Stimulated activated CD4-positive, alpha-beta T cell treated with anti-CD3 and anti-CD28 coated beads, Interleukin-12 subunit alpha, Interleukin-12 subunit beta, amount 100 ng/mL, for 4 hours (primary cell): Measurements from ENCODE around the gene GLDN.

Source experiments
- DNase-seq: peaks from one replicate; pipeline ENCODE4 v3.0.0-alpha.2; 2020

Gene GLDN

GRCh38 chr15:51341366-51342226 lies at the start of gene GLDN:
TSS of gene GLDN (plus strand) at chr15:51341655. CDS start at chr15:51341685, 30 bp downstream.
- no peak for DNase-seq

- DNase-seq, result no peak
Measured at GRCh38 chr15:51298620-51299019, 42.8 kb upstream of the GLDN start.

GRCh38 chr15:51299187-51300015 lies 42.1 kb upstream of the GLDN start:
- no peak for DNase-seq

GRCh38 chr15:51302480-51302879 lies 39.0 kb upstream of the GLDN start:
- DNase-seq, result no peak

GRCh38 chr15:51303462-51303980 lies 37.9 kb upstream of the GLDN start:
- no peak for DNase-seq

- DNase-seq, result no peak
Measured at GRCh38 chr15:51307325-51307724, 34.1 kb upstream of the GLDN start.

- DNase-seq, result no peak
Measured at GRCh38 chr15:51307811-51308210, 33.6 kb upstream of the GLDN start.

DNA sequence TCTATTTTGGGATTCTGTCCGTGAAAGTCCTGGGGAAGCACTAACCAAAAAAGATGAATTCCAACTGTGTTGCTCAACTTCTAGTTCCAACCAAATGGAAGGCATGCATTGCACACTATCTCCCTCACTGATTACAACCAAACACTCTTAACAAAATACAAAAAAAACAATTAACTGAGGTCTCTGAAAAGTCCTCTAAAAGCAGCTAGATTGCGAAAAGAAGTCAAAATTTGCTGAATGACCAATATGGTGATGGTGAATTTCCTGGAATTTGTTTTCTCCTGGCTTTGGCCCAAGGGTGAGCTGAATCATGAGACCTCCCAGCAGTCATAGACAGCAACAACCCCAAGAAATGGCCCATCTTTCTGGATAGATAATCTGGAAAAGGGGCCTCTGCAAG lies 31.4 kb upstream of the GLDN start:
- no peak for DNase-seq

DNA sequence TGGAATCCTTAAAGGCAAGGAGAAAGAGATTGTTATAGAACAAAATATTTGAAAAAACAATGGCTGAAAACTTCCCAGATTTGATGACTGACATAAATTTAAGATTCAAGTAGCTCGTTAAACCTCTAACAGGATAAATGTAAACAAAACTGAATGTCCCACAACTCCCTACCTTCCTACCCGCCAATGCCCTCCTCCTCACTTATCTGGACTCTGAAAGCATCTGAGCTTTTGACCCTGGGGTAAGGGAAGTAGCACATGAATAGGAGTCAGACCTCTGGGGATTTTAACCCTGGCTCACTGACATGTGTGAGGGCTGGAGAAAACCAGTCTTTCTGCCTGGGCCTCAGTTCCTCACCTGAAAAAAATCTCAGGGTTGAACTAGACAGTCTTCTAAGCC lies 29.9 kb upstream of the GLDN start:
- DNase-seq, result no peak

GRCh38 chr15:51312166-51313073 lies 29.0 kb upstream of the GLDN start:
- no peak for DNase-seq

- no peak for DNase-seq
Measured at GRCh38 chr15:51313074-51313393, 28.4 kb upstream of the GLDN start.

DNA sequence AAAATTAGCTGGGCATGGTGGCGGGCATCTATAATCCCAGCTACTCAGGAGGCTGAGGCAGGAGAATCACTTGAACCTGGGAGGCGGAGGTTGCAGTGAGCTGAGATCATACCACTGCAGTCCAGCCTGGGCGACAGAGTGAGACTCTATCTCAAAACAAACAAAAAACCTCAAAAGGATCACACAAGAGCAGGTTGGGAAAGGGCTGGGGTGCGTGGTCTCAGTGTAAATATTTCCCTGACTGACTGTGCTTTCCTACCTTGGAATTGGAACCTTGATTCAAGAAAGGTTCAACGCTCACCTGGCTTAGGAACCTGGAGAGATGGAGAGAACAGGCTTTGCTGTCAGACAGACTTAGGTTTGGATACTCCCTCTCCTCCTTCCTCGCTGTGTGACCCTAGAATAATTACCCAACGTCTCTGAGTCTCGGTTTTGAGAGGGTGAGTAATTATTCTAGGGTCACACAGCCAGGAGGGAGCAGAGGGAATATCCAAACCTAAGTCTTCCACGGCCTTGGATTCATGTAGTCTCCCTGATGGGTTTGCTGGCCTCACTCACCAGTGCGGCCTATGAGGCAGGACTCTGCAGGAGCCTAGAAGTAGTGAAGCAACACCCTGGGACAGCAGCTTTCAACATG lies 27.7 kb upstream of the GLDN start:
- DNase-seq, result no peak

DNA sequence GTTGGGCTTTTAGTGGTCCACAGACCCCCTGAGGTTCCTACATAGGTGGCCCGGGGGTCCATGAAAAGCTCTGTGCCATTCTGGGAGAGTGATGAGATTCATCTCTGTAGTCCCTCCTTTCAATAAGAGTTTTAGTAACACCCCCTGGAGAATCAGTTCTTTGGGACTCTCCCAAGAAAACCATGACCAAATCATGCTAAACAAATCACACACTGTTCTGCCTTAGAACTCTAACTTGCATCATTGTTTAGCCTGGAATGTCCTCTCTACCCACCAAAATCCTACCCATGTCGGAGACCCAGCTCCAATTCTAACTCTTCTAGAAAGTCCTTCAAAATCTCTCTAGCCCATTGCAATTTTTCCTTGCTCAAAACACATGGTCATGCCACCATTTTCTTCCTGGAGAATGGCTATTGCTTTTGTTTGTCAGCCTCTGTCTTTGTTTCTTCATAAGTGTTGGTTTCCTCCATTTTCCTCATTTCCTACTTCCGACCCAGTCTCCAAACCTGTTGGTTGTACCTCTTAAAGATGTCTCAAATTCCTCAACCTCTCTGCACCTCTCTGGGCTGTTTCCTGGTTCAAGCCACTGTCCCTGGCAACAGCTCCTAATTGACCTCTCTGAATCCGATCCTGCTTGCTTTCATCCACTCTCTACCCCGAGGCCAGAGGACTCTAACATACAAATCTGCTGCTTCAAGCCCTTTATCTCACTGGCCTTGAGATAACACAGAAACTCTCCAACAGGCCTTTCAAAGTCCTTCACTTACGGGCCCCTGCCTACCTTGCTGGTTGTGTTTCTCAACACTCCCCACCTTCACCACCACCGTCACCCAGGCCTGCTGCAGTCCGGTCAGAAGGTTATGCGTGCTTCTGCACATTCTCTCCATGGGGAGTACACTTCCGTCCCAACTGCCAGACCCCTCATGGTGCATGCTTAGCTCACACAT lies 26.8 kb upstream of the GLDN start:
- no peak for DNase-seq

DNA sequence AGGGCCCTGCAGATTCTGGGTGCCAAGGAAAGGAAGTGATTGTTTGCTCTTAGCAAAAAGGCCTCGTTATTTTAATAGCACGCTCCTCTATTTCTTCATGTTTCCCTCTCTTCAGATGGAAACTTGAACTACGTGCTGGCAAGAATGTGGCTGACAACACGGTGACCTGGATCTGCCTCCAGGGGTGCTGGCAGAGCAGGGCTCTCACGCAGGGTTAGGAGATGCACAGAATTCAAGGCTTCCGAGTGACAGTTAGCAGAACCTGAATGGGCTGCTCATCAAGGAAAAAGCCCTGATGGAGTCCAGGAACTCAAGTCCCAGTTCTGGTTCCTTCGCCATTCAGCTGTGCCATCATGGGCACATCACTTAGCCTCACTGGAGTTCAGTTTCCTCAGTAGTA lies 25.7 kb upstream of the GLDN start:
- no peak for DNase-seq

- DNase-seq, result no peak
Measured at GRCh38 chr15:51316636-51317035, 24.8 kb upstream of the GLDN start.

DNA sequence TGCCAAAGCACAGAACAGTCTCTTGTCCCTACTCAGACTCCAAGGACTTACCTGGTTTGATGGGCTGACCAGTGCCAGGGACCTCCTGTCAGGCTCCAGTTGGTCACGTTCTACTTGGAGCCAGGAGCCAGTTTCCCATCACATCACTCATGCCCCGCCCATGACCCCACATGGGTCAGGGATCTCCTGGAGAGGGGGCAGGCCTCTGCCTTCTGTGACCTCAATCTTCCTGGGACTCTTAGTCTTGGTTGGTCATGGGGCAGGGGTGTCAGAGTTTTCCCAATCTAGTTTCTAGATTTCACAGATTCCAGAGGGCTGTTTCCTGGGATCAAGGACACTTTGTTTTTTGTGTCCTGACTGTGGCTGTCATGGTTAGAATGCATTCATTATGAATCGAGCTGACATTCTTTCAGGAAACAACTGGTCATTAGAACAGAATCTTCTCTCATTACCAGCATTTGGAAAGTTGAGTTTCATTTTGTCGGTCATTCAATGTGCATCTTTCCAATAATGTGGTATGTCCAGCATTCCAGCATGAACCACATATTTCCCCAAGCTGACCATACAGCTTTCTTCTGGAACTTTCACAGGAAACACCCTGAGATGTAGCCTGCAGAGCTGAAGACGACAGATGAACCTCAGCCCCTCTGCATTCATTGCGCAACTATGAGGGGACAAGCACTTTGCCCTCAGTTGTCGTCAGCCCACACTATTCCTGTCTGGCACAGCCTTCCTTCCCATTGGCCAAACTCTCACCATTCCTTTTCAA lies 22.9 kb upstream of the GLDN start:
- DNase-seq, result no peak

DNA sequence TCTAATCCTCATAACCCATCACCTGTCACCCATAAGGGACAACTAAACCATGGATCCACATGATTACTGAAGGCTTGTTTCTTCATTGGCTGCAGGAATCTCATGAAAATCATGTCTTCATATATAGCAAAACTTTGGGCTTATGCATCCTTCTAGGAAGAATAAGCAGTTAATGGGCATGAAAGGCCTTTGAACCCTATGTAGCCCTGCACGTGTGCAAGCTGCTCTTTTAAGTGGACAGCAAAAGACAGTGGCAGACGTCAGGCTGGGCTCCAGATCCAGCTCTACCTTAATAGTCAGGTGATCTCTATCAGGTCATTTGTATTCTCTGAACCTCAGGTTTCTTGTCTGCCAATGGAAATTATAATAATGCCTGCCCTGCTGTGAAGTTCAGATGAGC lies 21.9 kb upstream of the GLDN start:
- DNase-seq, result no peak

DNA sequence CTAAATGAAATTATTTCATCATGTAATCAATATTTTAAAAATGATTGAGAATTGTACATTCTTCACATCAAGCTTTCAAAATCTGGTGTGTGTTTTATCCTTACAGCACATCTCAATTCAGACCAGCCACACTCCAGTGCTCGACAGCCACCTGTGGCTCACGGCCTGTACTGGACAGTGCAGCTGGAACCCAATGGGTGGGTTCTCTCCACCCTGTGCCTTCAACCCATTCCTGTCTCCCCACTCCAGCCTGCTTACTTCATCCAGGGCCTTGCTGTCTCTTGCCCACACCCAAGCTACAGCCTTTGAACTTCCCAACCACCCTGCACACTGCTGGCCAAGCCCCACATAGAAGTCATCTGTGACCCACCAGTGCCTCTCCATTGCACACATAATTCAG lies 20.6 kb upstream of the GLDN start:
- DNase-seq, result no peak

DNA sequence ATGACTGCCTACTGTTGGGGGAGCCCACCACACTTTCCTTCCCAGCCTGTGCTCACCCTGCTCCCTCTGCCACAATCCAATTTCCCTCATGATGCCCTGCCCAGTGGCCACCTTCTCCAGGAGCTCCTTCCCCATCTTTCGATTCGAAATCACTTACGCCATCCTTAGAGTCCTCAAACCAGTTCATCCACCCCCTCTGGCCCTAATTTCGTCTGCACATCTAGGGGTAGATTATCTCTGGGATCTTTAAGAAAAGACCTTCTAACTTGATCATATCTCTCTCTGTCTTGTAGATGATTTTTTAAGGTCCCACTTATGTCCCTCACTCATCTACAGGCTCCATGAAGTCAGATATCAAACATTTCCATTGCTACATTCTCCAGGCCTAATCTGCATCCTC lies 20.1 kb upstream of the GLDN start:
- no peak for DNase-seq

DNA sequence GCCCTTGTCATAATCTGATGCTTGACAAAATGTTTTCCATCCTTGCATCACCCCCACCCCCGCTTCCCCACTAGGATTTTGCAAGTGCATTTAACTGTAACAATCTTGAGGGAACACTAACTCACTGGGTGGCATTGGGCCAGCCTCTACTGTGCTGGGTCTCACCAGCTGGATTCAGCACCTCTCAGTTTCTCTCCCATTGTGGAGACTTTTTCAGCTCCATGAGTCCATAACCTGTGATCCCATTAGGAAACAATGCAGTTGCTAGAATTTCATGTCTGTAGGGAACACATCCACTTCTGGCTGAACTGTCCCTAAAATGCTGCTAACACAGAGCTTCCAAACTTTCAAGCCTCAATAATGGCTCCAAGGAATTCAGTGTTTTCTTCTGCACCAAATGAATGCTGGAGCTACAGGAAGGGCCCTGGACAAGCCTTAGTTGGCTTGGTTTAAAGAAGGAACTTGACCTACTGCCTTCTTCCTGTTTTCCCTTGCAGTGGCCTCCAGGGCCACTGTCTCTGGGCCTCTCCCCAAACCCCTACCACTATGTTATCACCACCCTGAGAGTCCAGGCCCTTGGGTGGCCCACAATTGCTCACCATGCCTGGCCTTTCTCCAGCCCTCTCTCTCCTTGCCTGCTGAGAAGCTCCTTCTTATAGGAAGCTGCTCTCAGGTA lies 18.7 kb upstream of the GLDN start:
- no peak for DNase-seq
